NCI-H2196 treated with DMSO at 0.1 percent for 48 hours (cell line): ENCODE results near the gene CARNS1.
A peak's percentile ranks its signal among the peaks of the same experiment; 100 is the strongest.

Experiments
- DNase-seq: peaks from one replicate; lab custom pipeline; 2025; ENCODE audit not compliant: unreplicated experiment; lab: John Stamatoyannopoulos, UW

Gene CARNS1

GRCh38 chr11:67408437-67409200 is 6.9 kb upstream of the CARNS1 start:
- no peak for DNase-seq

GRCh38 chr11:67409261-67409666 is 6.2 kb upstream of the CARNS1 start:
- no peak for DNase-seq

GRCh38 chr11:67409781-67410368 is 5.6 kb upstream of the CARNS1 start:
- DNase-seq = no peak

GRCh38 chr11:67410369-67410831 is 5.1 kb upstream of the CARNS1 start:
- DNase-seq = no peak

- no peak for DNase-seq
Measured at GRCh38 chr11:67410984-67411784, 4.3 kb upstream of the CARNS1 start.

- no peak for DNase-seq
Measured at GRCh38 chr11:67411785-67412152, 3.7 kb upstream of the CARNS1 start.

- no peak for DNase-seq
Measured at GRCh38 chr11:67412495-67413179, 2.8 kb upstream of the CARNS1 start.

GRCh38 chr11:67413266-67413849 is 2.1 kb upstream of the CARNS1 start:
- DNase-seq = no peak

- peak; percentile 56 for DNase-seq
Measured at GRCh38 chr11:67416416-67417335, 1.2 kb downstream of the CARNS1 start.

- no peak for DNase-seq
Measured at GRCh38 chr11:67417425-67417824, 1.9 kb downstream of the CARNS1 start.

GRCh38 chr11:67418476-67419281 is 3.2 kb downstream of the CARNS1 start:
- DNase-seq = no peak

- DNase-seq = no peak
Measured at GRCh38 chr11:67419325-67420049, 4.0 kb downstream of the CARNS1 start.

- no peak for DNase-seq
Measured at GRCh38 chr11:67420147-67420645, 4.7 kb downstream of the CARNS1 start.

GRCh38 chr11:67420646-67421429 is 5.4 kb downstream of the CARNS1 start:
- DNase-seq = peak; percentile 77

GRCh38 chr11:67421430-67422031 is 6.1 kb downstream of the CARNS1 start:
- no peak for DNase-seq

- no peak for DNase-seq
Measured at GRCh38 chr11:67422891-67423290, 7.4 kb downstream of the CARNS1 start.

- DNase-seq = no peak
Measured at GRCh38 chr11:67423466-67423865, 8.0 kb downstream of the CARNS1 start.
